ENCODE results near the gene ZSWIM4. TPM values are rescaled to one million over a fixed set of nuclear protein-coding genes. Genes with fewer than 3 reads are reported as not detected.

ZSWIM4 gene
- total and polyA plus RNA-seq, 10 of the 15 experiments (the other 5 are each of a cell fraction or from before 2014, with no cell fraction given), result 0.73 to 11.1 (median 1.8) TPM; not detected in 2

DNA sequence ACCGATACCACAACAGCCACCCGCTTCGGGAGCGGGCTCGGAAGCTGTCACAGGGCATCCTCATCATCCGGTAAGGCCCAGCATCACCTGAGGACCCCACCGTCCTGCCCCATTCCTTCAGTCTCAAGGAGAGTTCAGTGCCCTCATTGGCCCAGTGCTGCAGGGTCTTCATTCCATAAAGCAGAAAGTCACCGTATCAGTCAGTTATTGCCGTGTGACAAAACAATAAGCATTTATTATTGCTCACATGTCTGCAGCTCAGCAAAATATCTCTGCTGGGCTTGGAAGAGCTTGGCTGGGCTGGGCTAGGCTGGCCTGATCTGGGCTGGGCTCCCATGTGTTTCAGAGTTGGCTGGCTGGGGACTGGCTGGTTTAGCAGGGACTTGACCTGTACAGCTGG, 39.0 kb upstream of the ZSWIM4 start:
- Histone ChIP-seq H3K4me3 (no peak overlapping the region), H3K27me3 (replicated peaks in 1 of 2; ENCODE audit: control insufficient read depth in 2 of 2, insufficient read depth in 2 of 2, low read length in 1 of 2) (no peaks in the 10 kb centered on the region), H3K9me3 (replicated peaks; ENCODE audit: control insufficient read depth, insufficient read depth, low read length) (no peaks in the 10 kb centered on the region), H4K20me1 (ENCODE audit: control insufficient read depth, insufficient read depth) (no peaks in the 10 kb centered on the region), H3K4me1 (ENCODE audit: control insufficient read depth, insufficient read depth, low read length) (no peaks in the 10 kb centered on the region; the same call in 1 of the 2 replicates), H3K36me3 (ENCODE audit: control insufficient read depth in 2 of 2, insufficient read depth in 2 of 2, low read length in 1 of 2) (peaks cover 12 to 19% of the 10 kb centered on the region in 2 experiments), H3K27ac (ENCODE audit: control insufficient read depth, insufficient read depth) (no peak overlapping the region), H2AFZ (ENCODE audit: control insufficient read depth, low read depth, low read length) (no peak overlapping the region), H3K4me2 (ENCODE audit: control insufficient read depth, insufficient read depth) (no peak overlapping the region), H3K9ac (ENCODE audit: control insufficient read depth, insufficient read depth, low read length) (no peak overlapping the region), H3K79me2 (ENCODE audit: control insufficient read depth, insufficient read depth, low read length) (no peaks in the 10 kb centered on the region)
- ChIA-PET POLR2A (interaction anchor here (0.6 kb wide), 1 partner anchor 30 kb away, joined by 3 read pairs; no protein-coding TSS in a partner anchor), CTCF (no interaction called here), RAD21 (ENCODE audit: unreplicated experiment) (no interaction called here), SMC1A (ENCODE audit: uncharacterized antibody, unreplicated experiment) (no interaction called here)
- no TSS peak for BruUV-seq (replicated peaks)
- TF ChIP-seq ZNF384 (IDR thresholded peaks at IDR 0.05; ENCODE audit: borderline replicate concordance, low read depth, low read length) (no peak), ZNF217 (IDR thresholded peaks at IDR 0.05) (no peak), POLR2A (IDR thresholded peaks at IDR 0.05; ENCODE audit: low read depth, low read length) (no peak), CREB1 (IDR thresholded peaks at IDR 0.05; ENCODE audit: low read depth) (no peak), IKZF2 (IDR thresholded peaks at IDR 0.05) (no peak)
- TF ChIP-seq, protein P1, sequence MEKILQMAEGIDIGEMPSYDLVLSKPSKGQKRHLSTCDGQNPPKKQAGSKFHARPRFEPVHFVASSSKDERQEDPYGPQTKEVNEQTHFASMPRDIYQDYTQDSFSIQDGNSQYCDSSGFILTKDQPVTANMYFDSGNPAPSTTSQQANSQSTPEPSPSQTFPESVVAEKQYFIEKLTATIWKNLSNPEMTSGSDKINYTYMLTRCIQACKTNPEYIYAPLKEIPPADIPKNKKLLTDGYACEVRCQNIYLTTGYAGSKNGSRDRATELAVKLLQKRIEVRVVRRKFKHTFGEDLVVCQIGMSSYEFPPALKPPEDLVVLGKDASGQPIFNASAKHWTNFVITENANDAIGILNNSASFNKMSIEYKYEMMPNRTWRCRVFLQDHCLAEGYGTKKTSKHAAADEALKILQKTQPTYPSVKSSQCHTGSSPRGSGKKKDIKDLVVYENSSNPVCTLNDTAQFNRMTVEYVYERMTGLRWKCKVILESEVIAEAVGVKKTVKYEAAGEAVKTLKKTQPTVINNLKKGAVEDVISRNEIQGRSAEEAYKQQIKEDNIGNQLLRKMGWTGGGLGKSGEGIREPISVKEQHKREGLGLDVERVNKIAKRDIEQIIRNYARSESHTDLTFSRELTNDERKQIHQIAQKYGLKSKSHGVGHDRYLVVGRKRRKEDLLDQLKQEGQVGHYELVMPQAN (conservative IDR thresholded peaks at IDR 0.05), result no peak
- TF ChIP-seq, protein P2, sequence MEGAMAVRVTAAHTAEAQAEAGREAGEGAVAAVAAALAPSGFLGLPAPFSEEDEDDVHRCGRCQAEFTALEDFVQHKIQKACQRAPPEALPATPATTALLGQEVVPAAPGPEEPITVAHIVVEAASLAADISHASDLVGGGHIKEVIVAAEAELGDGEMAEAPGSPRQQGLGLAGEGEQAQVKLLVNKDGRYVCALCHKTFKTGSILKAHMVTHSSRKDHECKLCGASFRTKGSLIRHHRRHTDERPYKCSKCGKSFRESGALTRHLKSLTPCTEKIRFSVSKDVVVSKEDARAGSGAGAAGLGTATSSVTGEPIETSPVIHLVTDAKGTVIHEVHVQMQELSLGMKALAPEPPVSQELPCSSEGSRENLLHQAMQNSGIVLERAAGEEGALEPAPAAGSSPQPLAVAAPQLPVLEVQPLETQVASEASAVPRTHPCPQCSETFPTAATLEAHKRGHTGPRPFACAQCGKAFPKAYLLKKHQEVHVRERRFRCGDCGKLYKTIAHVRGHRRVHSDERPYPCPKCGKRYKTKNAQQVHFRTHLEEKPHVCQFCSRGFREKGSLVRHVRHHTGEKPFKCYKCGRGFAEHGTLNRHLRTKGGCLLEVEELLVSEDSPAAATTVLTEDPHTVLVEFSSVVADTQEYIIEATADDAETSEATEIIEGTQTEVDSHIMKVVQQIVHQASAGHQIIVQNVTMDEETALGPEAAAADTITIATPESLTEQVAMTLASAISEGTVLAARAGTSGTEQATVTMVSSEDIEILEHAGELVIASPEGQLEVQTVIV (IDR thresholded peaks at IDR 0.05; ENCODE audit: borderline replicate concordance, partially characterized antibody), result no peak
- WGBS (ENCODE audit: insufficient coverage, insufficient replicate concordance, low lambda C conversion rate, missing lambda C conversion rate), result over 99% methylated on average over 9 of the region's 9 CpGs
- no peak for DNase-seq (ENCODE audit: low read depth, low spot score)
- no peak for ATAC-seq
- in situ Hi-C loops (cut with MboI) (no loop called here), intact Hi-C loops (cut with micrococcal nuclease; ENCODE audit: unreplicated experiment) (no loop called here)
- FAIRE-seq, result no peak

Measured in GM12878 (cell line).